Measurements from ENCODE around the gene DPYD. TPM values are rescaled to one million over a fixed set of nuclear protein-coding genes. Genes with fewer than 3 reads are reported as not detected.

The DPYD gene
- total RNA-seq, 2 donors from 2014 or later, result 9.2 to 17.5 TPM

GRCh38 chr1:97524211-97524610 is 396.6 kb downstream of the DPYD start:
- no peak overlapping the region for H3K4me3 Mint-ChIP-seq
- H3K27ac Mint-ChIP-seq, result no peak overlapping the region
- H3K9me3 ChIP-seq (ENCODE audit: control insufficient read depth, low read length), result peaks cover 2% of the 10 kb centered on the region
- no peak for DNase-seq
- H3K9me3 Mint-ChIP-seq, result peaks cover 18% of the 10 kb centered on the region
- H3K4me1 ChIP-seq (ENCODE audit: control insufficient read depth, insufficient read depth, low read length), result no peaks in the 10 kb centered on the region
- H3K9ac ChIP-seq (ENCODE audit: extremely low read depth, low read length, poor library complexity, severe bottlenecking), result no peak overlapping the region
- TF ChIP-seq CTCF (conservative IDR thresholded peaks at IDR 0.05), result no peak
- H3K36me3 ChIP-seq (ENCODE audit: control insufficient read depth, insufficient read depth, low read length), result no peaks in the 10 kb centered on the region
- H3K27me3 ChIP-seq (ENCODE audit: control insufficient read depth, insufficient read depth, low read length, poor library complexity, severe bottlenecking), result no peaks in the 10 kb centered on the region
- WGBS, 2 experiments (ENCODE audit: insufficient coverage in 1 of 2, insufficient read length in 1 of 2), result 92 to 100% methylated on average over 2 to 4 of the region's 4 CpGs
- no peak overlapping the region for H3K27ac ChIP-seq (ENCODE audit: low read depth, low read length)
- no peak overlapping the region for H3K4me3 ChIP-seq (ENCODE audit: low read length)
- no peaks in the 10 kb centered on the region for H3K36me3 Mint-ChIP-seq (ENCODE audit: low read depth)
- no peaks in the 10 kb centered on the region for H3K27me3 Mint-ChIP-seq (ENCODE audit: insufficient read depth)
- H3K4me1 Mint-ChIP-seq, result peaks cover 2% of the 10 kb centered on the region

- H3K36me3 ChIP-seq (ENCODE audit: control insufficient read depth, insufficient read depth, low read length), result no peaks in the 10 kb centered on the region
- DNase-seq, result no peak
- Mint-ChIP-seq H3K4me3 (no peak overlapping the region), H3K9me3 (peaks cover 18% of the 10 kb centered on the region), H3K27me3 (ENCODE audit: insufficient read depth) (no peaks in the 10 kb centered on the region), H3K27ac (no peak overlapping the region), H3K36me3 (ENCODE audit: low read depth) (no peaks in the 10 kb centered on the region), H3K4me1 (no peaks in the 10 kb centered on the region)
- H3K9ac ChIP-seq (ENCODE audit: extremely low read depth, low read length, poor library complexity, severe bottlenecking), result no peak overlapping the region
- no peak for TF ChIP-seq CTCF (conservative IDR thresholded peaks at IDR 0.05)
- peaks cover 5% of the 10 kb centered on the region for H3K9me3 ChIP-seq (ENCODE audit: control insufficient read depth, low read length)
- 94% methylated on average over 2 of the region's 2 CpGs; no CpG with 5 or more reads in 1 of the 2 experiments for WGBS, 2 experiments (ENCODE audit: insufficient coverage in 1 of 2, insufficient read length in 1 of 2)
- no peaks in the 10 kb centered on the region for H3K27me3 ChIP-seq (ENCODE audit: control insufficient read depth, insufficient read depth, low read length, poor library complexity, severe bottlenecking)
- no peak overlapping the region for H3K27ac ChIP-seq (ENCODE audit: low read depth, low read length)
- no peak overlapping the region for H3K4me3 ChIP-seq (ENCODE audit: low read length)
- H3K4me1 ChIP-seq (ENCODE audit: control insufficient read depth, insufficient read depth, low read length), result no peaks in the 10 kb centered on the region
These were observed 404.2 kb downstream of the DPYD start for GRCh38 chr1:97516588-97516987.

GRCh38 chr1:97508653-97509218 is 412.1 kb downstream of the DPYD start:
- no peaks in the 10 kb centered on the region for H3K27me3 Mint-ChIP-seq (ENCODE audit: insufficient read depth)
- H3K4me1 Mint-ChIP-seq, result peaks cover 14% of the 10 kb centered on the region

More at GRCh38 chr1:97508653-97509218, 412.1 kb downstream of the DPYD start:
- Mint-ChIP-seq H3K27ac (no peak overlapping the region), H3K9me3 (no peaks in the 10 kb centered on the region), H3K36me3 (ENCODE audit: low read depth) (no peaks in the 10 kb centered on the region), H3K4me3 (no peak overlapping the region)
- no peak overlapping the region for H3K4me3 ChIP-seq (ENCODE audit: low read length)
- no peaks in the 10 kb centered on the region for H3K4me1 ChIP-seq (ENCODE audit: control insufficient read depth, insufficient read depth, low read length)
- no peak for TF ChIP-seq CTCF (conservative IDR thresholded peaks at IDR 0.05)
- no peaks in the 10 kb centered on the region for H3K9me3 ChIP-seq (ENCODE audit: control insufficient read depth, low read length)
- H3K36me3 ChIP-seq (ENCODE audit: control insufficient read depth, insufficient read depth, low read length), result no peaks in the 10 kb centered on the region
- no peak overlapping the region for H3K9ac ChIP-seq (ENCODE audit: extremely low read depth, low read length, poor library complexity, severe bottlenecking)
- WGBS, 2 experiments (ENCODE audit: insufficient coverage in 1 of 2, insufficient read length in 1 of 2), result 92 to 94% methylated on average over 5 to 7 of the region's 7 CpGs
- no peak for DNase-seq
- no peak overlapping the region for H3K27ac ChIP-seq (ENCODE audit: low read depth, low read length)
- no peaks in the 10 kb centered on the region for H3K27me3 ChIP-seq (ENCODE audit: control insufficient read depth, insufficient read depth, low read length, poor library complexity, severe bottlenecking)

Measured in endodermal cell (in vitro differentiated cells).